NT2/D1 (cell line): ENCODE results near the gene CYP2E1.
"Not testable (repeated sequence)": the region's sequence is repeated elsewhere in the genome, so short reads cannot be mapped to it uniquely, and the experiment has no call there.

Source experiments
- DNase-seq: peaks from one replicate; pipeline ENCODE4 v3.0.0-alpha.2; 2011; ENCODE audit warnings: low read depth, low spot score
- H3K27me3 ChIP-seq: 2 replicates; pipeline ENCODE4 v1.6.0; 2011; ENCODE audit warnings: mild to moderate bottlenecking; ENCODE audit not compliant: insufficient read length, insufficient read depth
- H3K36me3 ChIP-seq: 2 replicates; pipeline ENCODE4 v1.6.1; 2011; ENCODE audit warnings: mild to moderate bottlenecking, low read length, mixed read lengths; ENCODE audit not compliant: insufficient read depth, insufficient read length
- H3K4me1 ChIP-seq: 2 replicates; pipeline ENCODE4 v1.5.1; 2011; ENCODE audit not compliant: insufficient read depth, insufficient read length
- H3K4me3 ChIP-seq: 2 replicates; pipeline ENCODE4 v1.5.1; 2011; ENCODE audit warnings: low read depth; ENCODE audit not compliant: insufficient read length
- H3K9ac ChIP-seq: 2 replicates; pipeline ENCODE4 v1.6.0; 2011; ENCODE audit warnings: low read depth; ENCODE audit not compliant: insufficient read length
- H3K9me3 ChIP-seq: 2 replicates; pipeline ENCODE4 v1.5.1; 2011; ENCODE audit warnings: mild to moderate bottlenecking, low read length; ENCODE audit not compliant: insufficient read depth
- SUZ12 ChIP-seq: IDR thresholded peaks from 2 replicates; pipeline ENCODE4 v1.6.1; 2011; ENCODE audit not compliant: insufficient read length, insufficient read depth; ENCODE audit errors: extremely low read depth
- YY1 ChIP-seq: IDR thresholded peaks from 2 replicates; pipeline ENCODE4 v1.6.1; 2011; ENCODE audit not compliant: insufficient read length, insufficient read depth
- ZNF274 ChIP-seq: IDR thresholded peaks from 2 replicates; pipeline ENCODE4 v1.6.1; 2011; ENCODE audit warnings: mild to moderate bottlenecking, low read depth, low read length

The CYP2E1 gene

DNA sequence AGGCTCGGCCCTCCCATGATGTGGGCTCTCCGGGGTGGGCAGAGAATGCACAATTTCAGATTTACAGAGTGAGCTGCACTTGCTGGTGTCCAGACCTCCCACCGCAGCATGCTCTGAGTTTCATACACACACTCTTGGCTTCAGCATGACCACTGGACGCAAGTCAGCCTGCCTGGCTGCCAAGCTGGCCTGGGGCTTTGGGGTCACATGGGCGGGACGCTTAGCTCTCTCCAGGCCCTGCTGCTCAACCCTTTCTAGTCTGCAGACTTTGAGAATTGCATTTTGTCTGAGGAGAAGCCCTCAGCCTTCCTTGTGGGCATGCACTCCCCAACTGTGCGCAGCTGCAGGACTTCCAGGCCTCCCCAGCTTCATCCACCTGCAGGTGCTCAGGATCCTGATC, 5.7 kb downstream of the CYP2E1 start:
- Histone ChIP-seq H3K36me3 (no peaks in the 10 kb centered on the region), H3K9me3 (no peaks in the 10 kb centered on the region; the same call in 1 of the 2 replicates), H3K4me1 (no peaks in the 10 kb centered on the region), H3K9ac (no peak overlapping the region), H3K4me3 (no peak overlapping the region), H3K27me3 (peaks cover 29% of the 10 kb centered on the region)
- TF ChIP-seq SUZ12: no peak
- TF ChIP-seq YY1: no peak
- no peak for DNase-seq

DNA sequence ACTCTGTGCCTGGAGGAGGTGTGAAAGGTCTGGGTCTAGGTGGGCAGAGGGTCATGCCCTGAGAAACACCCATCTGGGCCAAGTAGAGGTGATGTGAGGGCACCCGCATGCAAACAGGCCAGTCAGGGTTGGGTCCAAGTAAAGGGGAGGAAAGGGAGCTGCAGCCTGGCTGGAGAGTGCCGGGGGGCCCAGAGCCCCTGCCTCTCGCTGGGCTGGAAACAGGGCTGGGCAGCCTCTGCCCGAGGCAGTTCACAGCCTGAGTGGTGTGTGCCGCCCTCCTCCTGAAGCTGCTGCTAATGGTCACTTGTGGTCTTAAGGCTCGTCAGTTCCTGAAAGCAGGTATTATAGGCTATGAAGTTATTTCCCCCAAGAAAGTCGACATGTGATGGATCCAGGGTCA, 7.3 kb downstream of the CYP2E1 start:
- Histone ChIP-seq H3K9ac (no peak overlapping the region), H3K9me3 (no peaks in the 10 kb centered on the region; the same call in 1 of the 2 replicates), H3K4me1 (no peaks in the 10 kb centered on the region), H3K27me3 (peaks cover 16% of the 10 kb centered on the region), H3K4me3 (no peak overlapping the region), H3K36me3 (no peaks in the 10 kb centered on the region)
- DNase-seq: no peak
- TF ChIP-seq YY1 (no peak), ZNF274 (no peak), SUZ12 (no peak)

DNA sequence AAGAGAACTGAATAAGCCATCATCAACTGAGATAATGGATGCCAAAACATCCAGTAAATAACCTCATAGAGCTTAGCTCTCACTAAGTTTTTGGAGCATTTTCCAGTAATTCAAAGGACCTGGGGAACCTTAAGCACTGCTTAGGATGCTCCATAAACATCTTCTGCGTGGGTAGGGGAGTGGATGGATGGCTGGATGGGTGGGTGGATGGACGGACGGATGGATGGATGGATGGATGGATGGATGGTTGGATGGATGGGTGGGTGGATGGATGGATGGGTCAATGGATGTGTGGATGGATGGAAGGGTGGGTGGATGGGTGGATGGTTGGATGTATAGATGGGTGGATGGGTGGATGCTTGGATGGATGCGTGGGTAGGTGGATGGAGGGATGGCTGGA, 9.0 kb downstream of the CYP2E1 start:
- H3K9me3 ChIP-seq: no peaks in the 10 kb centered on the region; the same call in 1 of the 2 replicates
- H3K4me1 ChIP-seq: no peaks in the 10 kb centered on the region
- H3K36me3 ChIP-seq: no peaks in the 10 kb centered on the region
- no peak for TF ChIP-seq SUZ12
- DNase-seq: no peak
- no peak overlapping the region for H3K9ac ChIP-seq
- H3K4me3 ChIP-seq: no peak overlapping the region
- H3K27me3 ChIP-seq: peaks cover 7% of the 10 kb centered on the region

DNA sequence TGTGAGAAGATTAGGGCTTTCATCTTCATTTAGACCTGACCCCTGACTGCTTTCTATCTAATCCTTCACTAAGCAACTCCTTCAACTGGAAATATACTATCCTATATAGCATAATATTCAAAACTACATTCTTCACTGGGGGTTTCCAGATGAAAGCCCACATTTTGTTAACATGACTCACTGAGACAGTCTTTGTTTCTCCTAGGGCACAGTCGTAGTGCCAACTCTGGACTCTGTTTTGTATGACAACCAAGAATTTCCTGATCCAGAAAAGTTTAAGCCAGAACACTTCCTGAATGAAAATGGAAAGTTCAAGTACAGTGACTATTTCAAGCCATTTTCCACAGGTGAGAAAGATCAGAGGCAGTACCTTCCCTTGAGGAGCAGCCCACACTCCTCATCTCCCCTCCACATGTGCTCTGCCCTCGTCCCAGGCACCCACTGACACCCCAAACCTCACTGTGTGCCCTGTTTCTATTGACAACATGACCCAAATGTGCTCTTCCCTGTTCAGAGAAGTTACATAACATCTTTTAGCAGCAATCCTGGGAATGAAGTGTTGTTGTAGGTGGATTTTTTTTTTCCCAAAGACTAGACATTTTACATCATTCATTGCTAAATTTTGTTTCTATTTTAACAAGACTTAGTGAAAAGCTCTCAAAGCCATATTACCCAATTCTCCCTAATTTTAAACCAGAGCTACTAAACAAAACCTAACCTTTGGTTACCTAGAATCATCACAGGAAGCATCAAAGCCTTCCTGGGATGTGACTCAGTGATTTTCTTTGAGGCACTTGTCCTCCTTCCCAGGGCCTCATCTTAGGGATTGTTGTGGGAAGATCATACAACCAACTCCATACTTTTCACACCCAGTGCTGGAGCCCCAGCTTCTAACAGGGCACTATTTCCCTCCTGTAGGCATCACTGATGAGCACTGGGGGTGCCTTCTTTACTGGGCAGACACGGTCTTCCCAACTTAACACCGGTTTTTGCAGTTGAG, 10.7 kb downstream of the CYP2E1 start:
- DNase-seq: no peak
- TF ChIP-seq YY1 (no peak), SUZ12 (no peak), ZNF274 (no peak)
- Histone ChIP-seq H3K27me3 (no peaks in the 10 kb centered on the region), H3K4me1 (no peaks in the 10 kb centered on the region), H3K36me3 (no peaks in the 10 kb centered on the region), H3K9ac (no peak overlapping the region), H3K9me3 (no peaks in the 10 kb centered on the region; the same call in 1 of the 2 replicates), H3K4me3 (no peak overlapping the region)

DNA sequence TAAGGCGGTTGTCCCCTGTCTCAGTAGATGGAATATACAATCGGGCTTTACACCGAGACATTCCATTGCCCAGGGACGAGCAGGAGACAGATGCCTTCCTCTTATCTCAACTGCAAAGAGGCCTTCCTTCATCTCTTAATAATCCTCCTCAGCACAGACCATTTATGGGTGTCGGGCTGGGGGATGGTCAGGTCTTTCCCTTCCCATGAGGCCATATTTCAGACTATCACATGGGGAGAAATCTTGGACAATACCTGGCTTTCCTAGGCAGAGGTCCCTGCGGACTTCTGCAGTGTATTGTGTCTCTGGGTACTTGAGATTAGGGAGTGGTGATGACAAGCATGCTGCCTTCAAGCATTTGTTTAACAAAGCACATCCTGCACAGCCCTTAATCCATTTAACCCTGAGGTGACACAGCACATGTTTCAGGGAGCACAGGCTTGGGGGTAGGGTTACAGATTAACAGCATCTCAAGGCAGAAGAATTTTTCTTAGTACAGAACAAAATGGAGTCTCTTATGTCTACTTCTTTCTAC, 14.3 kb downstream of the CYP2E1 start:
- not testable (repeated sequence) for DNase-seq, H3K27me3 ChIP-seq, H3K9me3 ChIP-seq, H3K9ac ChIP-seq, H3K4me1 ChIP-seq, H3K36me3 ChIP-seq, H3K4me3 ChIP-seq

DNA sequence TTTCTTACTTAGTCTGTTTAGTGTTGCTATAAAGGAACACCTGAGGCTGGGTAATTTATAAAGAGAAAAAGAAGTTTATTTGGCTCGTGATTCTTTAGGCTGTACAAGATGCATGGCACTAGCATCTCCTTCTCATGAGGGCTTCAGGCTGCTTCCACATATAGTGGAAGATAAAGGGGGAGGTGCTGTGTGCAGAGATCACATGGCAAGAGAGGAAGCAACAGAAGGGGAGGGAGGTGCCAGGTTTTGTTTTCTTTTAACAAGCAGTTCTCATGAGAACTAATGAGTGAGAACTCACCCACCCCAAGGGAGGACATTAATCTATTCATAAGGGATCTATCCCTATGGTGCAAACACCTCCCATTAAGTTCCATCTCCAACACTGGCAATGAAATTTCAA, 17.3 kb downstream of the CYP2E1 start:
- no peak overlapping the region for H3K9ac ChIP-seq
- peaks cover 13% of the 10 kb centered on the region; the same call in 1 of the 2 replicates for H3K9me3 ChIP-seq
- H3K36me3 ChIP-seq: no peaks in the 10 kb centered on the region
- H3K27me3 ChIP-seq: no peaks in the 10 kb centered on the region
- H3K4me1 ChIP-seq: no peaks in the 10 kb centered on the region
- H3K4me3 ChIP-seq: no peak overlapping the region
- no peak for TF ChIP-seq SUZ12
- no peak for TF ChIP-seq ZNF274
- no peak for TF ChIP-seq YY1
- DNase-seq: no peak

DNA sequence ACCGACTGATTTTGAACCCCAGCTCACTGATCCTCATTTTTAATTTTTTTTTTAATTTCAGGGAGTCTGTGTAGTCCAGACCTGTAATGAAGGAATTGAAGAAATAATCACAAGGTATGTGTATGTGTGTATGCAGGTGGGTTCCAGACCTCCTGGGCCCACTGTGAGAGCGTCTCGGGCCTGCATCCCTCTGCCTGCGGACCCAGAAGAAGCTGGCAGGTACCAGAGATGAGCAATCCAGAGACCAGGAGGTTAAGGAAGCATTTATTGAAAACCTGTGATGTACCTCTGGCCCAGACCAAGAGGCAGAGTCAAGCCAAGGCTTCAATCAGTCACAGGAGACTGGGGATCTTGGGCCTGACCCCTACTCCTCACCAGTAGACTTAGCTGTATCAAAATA, 27.4 kb downstream of the CYP2E1 start:
- Histone ChIP-seq H3K27me3 (no peaks in the 10 kb centered on the region), H3K9me3 (no peaks in the 10 kb centered on the region), H3K9ac (no peak overlapping the region), H3K4me3 (no peak overlapping the region), H3K4me1 (no peaks in the 10 kb centered on the region), H3K36me3 (no peaks in the 10 kb centered on the region)
- TF ChIP-seq YY1: no peak
- TF ChIP-seq SUZ12: no peak
- no peak for TF ChIP-seq ZNF274
- DNase-seq: no peak
